Fibroblast of pulmonary artery (primary cell): ENCODE results near the gene WDR31.
A peak's percentile ranks its signal among the peaks of the same experiment; 100 is the strongest.

Experiments
- DNase-seq: peaks from one replicate; pipeline ENCODE4 v3.0.0-alpha.2; 2010; ENCODE audit warnings: low read depth
- H3K4me3 ChIP-seq: replicated peaks from 2 replicates; pipeline ENCODE4 v1.5.1; 2011; ENCODE audit warnings: low read depth, mild to moderate bottlenecking, control low read depth, low read length, moderate library complexity
- CTCF ChIP-seq: IDR thresholded peaks from 2 replicates; pipeline ENCODE4 v1.5.1; 2011; ENCODE audit warnings: mild to moderate bottlenecking, control low read depth, low read length, inconsistent platforms; ENCODE audit errors: missing control alignments

The WDR31 gene

DNA sequence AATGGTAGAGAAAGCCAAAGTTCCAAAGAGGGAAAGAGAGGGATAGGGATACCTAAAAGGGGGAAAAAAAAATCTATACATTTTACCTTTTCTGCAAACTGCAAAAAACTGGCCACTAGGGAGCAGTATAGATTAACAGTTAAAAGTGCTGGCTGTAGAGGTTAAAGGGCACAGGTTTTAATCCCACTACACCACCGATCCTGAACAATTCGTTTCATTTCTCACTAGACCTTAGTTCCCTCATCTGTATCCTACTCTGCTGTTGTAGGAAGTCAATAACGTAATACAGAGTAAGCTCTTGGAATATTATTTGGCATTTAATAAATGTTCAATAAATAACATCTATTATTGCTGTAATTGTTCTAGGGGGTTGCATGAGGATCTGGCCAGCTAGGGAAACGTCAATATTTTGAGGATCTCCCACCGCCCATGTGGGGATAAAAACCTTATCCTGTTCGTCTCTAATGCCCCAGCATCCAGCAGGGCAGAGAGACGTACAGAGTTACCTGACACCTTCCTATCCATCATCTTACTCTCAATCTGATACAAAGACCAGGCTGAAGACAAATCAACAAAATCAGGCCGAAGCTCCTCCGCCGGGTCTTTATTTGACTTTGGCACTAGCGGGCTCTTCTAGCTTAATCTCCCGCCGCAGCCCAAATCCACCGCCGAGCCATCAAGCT lies 65.5 kb downstream of the WDR31 start:
- DNase-seq = peak; percentile 68
- TF ChIP-seq CTCF = peak; percentile 65

GRCh38 chr9:113269871-113270270 lies 70.2 kb downstream of the WDR31 start:
- no peak overlapping the region for H3K4me3 ChIP-seq
- no peak for TF ChIP-seq CTCF
- no peak for DNase-seq

More for the DNA sequence above, 65.5 kb downstream of the WDR31 start:
- peak overlapping the region; percentile 96 for H3K4me3 ChIP-seq

DNA sequence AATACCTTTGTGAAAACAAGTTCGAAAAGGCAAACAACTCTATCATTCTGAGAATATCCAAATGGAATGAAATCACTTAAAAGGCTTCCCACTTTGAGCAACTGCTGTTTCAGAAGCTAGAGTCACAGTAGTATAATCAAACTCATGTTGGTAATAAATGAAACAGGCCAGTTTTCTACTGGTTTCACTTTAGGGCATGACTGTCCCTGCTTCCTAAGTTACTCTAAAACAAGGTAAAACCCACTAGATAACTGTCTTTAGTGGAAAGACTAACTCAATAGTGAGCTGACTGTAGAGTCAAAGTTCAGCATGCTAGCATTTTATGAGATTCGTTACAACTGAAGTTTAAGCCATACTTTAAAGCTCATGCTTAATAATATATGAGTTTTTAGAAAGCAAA lies 70.7 kb downstream of the WDR31 start:
- no peak for DNase-seq
- H3K4me3 ChIP-seq = no peak overlapping the region
- TF ChIP-seq CTCF = no peak

- no peak for DNase-seq
- H3K4me3 ChIP-seq = no peak overlapping the region
- TF ChIP-seq CTCF = no peak
Measured at GRCh38 chr9:113267911-113268566, 72.0 kb downstream of the WDR31 start.

DNA sequence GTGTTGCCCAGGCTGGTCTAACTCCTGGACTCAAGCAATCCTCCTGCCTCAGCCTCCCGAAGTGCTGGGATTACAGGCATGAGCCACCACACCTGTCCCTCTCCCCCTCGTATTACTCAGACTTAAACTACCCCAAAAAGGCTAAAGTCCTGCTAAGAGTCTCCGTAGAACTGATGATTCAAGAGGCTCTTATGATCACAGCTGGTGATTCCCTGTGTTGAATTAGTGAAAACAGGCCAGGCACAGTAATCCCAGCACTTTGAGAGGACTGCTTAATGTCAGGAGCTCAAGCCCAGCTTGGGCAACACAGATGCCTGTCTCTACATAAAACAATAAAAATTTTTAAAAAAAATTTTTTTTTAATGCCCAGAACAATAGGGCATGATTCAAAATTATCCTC lies 73.9 kb downstream of the WDR31 start:
- TF ChIP-seq CTCF = no peak
- DNase-seq = no peak
- no peak overlapping the region for H3K4me3 ChIP-seq
